ENCODE data around the gene PTGDS.
A peak's percentile ranks its signal among the peaks of the same experiment; 100 is the strongest.

Gene PTGDS

DNA sequence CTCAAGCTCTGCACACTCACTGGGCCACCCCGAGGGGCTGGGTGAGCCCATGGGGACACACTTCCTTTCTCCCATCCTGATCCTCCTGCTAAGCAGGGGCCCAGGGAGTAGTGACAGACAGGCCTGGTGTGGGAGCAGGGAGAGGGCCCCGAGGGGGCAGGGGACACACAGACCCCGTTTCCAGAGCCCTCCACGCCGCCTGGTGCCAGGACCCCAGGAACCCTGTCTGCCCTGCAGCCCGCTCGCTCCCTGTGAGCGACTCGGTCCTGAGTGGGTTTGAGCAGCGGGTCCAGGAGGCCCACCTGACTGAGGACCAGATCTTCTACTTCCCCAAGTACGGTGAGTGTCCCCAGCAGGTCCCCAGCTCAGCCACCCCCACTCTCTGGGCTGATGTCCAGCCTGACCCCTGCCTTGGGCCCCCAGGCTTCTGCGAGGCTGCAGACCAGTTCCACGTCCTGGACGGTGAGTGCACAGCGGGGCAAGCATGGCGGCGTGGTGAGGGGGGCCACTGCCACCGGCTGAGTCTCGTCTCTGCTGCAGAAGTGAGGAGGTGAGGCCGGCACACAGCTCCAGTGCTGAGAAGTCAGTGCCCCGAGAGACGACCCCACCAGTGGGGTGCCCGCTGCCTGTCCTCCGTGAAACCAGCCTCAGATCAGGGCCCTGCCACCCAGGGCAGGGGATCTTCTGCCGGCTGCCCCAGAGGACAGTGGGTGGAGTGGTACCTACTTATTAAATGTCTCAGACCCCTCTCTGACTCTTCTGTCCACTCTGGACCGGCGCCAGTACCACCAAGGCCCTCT lies 30.9 kb upstream of the PTGDS start:
- no peak for DNase-seq (ENCODE audit: low read depth)

DNA sequence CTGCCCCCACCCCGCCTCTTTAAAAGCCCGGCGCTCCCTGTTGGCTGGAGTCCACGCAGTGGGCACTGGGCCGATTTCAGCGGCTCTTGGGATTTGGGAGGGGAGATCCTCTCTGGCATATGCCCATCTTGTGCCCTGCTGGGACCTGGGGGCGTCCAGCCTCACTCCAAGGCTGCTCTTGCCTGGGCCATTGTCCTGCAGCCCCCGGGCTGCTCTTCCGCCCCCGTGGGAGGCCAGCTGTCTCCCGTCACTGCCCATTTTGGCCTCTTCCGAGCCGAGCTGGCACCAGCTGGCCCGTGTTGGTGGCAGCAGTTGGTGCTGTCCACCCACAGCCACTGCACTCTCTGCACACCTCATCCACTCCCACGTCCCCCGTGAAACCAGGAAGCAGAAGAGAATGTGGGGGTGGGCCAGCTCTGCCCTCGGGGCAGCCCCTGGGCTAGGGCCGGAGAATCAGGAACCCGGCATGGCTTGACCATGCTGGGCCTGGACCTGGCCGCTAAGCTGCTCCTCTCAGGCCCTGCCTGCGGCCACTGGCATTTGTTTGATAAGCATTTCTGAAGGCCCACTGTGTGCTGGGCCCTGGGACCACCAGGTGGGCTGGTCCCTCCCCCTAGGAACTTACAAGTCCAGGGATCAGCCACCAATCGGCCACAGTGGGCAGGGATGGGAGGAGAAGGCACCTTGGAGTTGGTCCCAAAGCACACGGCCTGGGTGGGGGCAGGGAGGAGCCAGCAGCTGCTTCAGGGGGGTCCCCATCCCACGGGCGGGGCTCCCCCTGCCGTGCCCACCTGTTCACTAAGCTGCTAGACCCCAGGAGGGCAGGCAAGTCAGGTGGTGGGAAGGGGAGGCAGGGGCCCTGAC lies 30.0 kb upstream of the PTGDS start:
- DNase-seq (ENCODE audit: low read depth): no peak

DNA sequence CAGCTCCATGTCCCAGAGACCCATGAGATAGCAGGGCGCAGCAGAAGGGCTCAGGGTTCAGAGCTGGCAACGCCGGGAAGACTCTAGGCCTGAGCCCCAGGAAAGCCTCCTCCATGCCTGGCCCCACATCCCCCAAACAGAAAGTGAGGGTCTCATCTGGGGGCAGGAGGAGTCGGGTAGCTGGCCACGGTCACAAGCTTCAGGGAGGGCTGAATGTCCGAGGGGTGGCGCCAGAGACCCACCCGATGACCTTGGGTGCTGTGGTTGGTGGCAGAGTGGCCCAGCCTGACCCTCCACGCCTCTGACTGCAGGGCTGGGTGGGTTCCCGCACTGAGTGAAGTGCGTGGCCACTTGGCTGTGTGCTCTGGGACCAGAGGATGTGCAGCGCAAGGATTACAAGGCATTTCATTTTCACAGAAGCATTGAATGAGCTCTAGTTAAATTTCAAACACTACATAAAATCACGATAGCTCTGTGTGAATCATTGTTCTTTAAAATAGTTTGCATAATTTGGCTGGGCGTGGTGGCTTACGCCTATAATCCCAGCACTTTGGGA lies 29.3 kb upstream of the PTGDS start:
- DNase-seq (ENCODE audit: low read depth): no peak

DNA sequence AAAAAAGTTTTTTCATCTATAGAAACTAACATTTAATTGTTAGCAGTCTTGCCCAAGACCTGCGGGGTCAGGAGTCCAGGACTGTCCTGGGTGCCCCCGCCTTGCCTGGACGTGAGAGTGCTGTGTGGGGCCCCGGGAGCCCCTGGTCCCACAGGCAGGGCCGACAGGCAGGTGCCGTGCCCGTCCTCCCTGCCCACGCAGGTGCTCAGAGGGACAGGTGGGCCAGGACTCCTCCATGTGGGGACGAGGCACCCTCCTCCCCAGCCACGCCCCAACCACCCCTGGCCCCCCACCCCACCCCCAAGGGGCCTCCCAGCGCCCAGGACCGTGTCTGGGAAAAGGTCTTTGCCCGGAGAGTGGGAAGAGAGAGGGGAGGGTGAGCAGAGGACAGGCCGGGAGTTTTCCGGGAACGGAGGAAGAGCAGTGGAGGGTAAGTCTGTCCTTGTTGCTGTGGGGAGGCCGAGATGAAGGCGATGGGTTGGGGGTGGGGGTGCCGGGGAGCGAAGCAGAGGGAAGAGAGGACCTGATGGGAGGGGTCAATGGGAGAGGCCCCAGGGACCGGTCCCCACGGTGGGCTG lies 28.0 kb upstream of the PTGDS start:
- no peak for DNase-seq (ENCODE audit: low read depth)

DNA sequence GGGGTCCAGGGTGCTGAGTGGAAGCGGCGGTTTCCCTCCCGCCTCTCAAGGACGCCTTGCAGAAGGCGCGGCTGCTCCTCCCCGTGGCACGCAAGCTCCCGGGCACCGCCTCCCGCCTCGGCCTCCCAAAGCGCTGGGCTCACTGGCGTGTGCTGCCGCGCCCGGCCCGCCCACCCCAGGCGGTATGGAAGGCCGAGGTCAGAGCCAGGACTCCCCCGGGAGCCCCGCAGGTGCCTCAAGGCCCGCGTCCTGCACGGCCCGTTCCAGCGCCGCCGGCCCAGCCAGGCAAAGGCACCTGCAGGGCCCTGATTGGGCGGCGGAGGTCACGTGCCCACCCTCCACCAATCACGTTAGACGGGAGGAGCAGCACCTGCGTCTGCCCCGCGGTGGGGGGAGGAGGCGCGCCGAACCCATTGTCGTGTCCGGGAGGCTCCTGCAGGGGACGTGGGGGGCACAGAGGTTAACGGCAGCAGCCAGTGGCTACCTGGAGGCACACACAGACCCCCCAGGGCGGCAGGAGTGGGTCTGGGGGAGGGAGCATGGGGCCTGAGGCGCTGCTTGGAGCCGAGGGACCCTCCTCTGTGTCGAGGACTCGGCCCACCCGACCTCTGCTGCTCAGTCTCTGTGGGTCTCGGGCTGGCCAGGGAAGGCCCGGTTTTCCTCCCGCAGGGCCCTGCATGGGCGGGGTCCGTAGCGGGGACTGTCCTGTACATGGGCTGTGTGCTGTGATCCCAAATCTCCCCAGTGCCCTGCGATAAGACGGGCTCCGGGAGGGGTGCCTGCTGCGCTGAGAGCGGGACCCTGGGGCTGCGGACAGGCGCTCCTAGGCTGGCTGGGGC lies 27.3 kb upstream of the PTGDS start:
- peak; percentile 95 for DNase-seq (ENCODE audit: low read depth)

DNA sequence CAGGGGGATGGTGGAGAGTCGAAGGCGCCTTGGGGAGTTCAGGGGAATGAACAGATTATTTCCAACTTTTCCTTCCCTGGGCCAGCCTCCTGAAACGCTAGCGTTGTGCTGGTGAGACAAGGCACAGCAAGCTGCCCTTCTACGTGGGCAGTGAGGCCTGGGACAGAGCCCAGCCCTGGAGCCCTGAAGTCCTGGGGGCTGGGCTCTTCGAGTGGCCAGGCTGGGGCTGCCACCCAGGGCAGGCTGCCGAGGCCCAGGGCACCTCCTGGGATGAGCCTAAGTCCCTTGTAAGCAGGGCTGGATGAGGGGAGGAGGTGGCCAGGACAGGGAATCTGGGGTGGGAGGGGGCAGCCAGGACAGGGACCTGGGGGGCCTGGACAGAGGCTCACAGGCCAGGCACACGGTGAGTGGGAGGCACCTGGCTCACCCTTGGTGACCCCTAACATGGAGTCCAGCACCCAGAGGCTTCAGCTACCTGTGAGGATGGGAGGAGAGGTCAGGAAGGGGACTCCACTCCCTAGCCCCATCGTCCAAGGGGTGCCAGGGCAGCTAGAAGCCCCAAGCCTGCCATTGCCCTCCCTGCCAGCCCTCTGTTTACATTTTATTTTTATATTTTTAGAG lies 26.5 kb upstream of the PTGDS start:
- no peak for DNase-seq (ENCODE audit: low read depth)

DNA sequence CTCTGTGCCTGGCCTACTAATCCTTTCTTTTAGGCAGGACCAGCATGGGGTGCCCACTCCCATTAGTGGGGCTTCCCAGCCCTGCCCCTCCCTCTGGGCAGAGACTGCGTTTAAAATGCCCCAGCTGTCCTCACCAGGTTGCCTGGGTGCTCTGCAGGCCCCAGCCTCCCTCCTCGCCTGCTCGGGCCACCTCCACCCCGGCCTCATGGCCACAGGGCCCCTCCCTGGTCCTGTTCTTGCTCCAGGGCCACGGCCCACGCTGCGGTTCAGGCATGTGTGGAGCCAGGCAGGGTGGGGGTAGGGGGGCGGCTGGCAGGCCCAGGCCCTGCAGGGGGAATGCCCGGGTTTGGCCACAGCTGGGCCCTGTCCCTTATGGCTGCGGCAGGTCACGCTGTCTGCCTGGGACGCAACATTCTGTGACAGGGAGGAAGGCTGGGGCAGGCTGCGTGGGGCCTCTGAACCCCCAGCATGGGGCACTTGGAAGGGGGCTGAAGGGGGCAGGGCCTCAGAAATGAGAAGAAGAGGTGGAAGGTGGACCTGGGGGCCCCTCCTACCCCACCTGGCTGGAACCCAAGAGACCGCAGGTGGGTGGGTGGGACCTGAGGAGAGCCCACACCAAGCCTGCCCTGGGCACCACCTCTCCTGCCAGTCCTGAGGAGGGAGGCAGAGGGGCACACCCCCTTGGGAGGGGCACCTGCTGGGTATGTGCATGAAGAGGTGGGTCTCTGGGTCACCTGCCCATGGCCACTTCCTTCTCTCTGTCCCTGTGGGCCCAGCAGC lies 25.6 kb upstream of the PTGDS start, which contains the start of gene LCN12:
Gene LCN12, plus strand, starts transcription at position 733 of the 780 bp plus-strand sequence. CDS start 55 bp downstream, outside the sequence.
- DNase-seq (ENCODE audit: low read depth): no peak

DNA sequence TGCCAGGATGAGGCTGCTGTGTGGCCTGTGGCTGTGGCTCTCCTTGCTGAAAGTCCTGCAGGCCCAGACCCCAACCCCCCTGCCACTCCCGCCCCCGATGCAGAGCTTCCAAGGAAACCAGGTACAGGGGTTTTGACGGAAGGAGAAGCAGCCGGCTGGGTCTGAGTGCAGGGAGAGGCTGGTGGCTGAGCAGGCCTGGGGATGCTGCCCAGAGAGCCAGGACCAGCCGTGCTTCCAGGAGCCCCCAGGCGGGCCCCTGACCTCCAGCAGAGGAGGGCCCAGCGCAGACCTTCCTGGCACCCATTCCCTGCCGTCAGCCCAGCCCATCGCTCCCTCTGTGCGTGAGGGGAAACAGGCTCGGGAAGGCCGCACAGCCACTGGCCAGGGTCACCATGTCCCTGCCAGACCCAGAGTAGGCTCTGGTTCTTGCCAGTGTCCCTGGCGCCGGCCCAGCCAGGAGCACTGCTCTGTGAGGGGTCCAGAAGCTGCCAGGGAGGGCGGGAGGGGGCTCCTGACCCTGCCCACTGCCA lies 24.9 kb upstream of the PTGDS start:
- DNase-seq (ENCODE audit: low read depth): no peak

DNA sequence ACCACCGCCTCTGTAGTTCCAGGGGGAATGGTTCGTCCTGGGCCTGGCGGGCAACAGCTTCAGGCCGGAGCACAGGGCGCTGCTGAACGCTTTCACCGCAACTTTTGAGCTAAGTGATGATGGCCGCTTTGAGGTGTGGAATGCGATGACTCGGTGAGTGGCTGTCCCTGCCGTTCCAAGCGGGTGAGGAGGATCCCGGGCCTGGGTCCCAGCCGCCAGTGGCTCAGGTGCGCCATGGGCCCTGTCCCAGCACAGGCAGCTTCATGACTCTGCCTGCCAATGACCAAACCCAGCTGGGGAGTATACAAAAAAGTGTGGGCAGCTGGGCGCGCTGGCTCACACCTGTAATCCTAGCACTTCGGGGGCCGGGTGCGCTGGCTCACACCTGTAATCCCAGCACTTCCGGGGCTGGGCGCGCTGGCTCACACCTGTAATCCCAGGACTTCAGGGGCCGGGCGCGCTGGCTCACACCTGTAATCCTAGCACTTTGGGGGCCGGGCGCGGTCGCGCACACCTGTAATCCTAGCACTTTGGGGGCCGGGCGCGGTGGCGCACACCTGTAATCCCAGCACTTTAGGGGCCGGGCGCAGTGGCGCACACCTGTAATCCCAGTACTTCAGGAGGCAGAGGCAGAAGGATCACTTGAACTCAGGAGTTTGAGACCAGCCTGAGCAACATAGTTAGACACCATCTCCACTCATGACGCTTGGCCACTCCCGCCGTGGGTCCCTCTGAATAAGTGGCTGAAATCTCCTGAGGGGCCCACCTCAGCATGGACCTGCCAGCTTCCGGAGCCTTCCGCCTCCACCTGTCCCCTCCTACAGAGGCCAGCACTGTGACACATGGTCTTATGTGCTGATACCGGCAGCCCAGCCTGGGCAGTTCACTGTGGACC lies 24.2 kb upstream of the PTGDS start:
- DNase-seq (ENCODE audit: low read depth): no peak

DNA sequence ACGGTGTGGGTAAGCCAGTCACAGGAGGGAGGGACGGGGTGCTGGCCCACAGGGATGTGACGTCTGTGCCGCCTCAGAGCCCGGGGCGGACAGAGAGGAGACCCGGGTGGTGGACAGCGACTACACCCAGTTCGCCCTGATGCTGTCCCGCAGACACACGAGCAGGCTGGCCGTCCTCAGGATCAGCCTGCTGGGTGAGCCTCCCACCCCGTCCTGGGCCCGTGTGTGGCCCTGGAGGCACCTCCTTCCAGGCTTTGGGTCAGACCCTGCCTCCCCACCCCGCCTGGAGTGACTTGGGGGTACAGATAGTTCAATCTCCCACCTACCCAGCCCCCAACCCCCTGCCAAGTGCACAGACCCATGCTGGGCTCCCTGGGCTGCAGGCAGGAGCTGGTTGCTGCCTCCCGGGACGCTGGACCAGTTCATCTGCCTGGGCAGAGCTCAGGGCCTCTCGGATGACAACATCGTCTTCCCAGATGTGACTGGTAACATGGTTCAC lies 23.5 kb upstream of the PTGDS start:
- DNase-seq (ENCODE audit: low read depth): no peak

DNA sequence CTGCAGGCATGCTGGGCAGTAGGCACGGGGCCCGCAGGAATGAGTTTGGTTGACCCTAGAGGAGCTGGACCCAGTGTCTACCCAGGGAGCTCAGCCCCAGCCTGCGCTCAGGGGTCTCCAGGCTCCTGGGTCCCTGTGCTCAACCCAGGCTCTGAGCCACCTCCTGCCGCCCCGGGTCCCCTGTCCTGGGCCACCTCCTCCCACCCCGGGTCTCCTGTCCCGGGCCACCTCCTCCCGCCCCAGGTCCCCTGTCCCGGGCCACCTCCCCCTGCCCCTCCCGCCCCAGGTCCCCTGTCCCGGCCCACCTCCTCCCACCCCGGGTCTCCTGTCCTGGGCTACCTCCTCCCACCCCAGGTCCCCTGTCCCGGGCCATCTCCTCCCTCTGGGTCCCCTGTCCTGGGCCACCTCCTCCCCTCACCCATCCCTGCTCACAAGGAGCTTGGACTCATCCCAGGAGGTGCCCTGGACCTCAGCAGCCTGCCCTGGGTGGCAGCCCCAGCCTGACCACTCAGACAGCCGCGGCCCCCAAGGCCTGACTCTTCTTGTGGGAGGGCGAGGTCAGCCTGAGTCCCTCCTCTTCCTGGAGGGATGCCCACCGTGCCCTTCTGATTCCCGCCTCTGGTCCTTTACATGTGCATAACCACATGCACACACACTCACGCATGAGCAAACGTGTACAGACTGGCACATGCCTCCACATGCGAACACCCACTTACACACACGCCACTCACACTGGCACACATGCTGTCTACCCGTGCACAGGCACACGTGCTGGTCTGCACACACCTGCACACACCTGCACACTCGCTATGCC lies 22.8 kb upstream of the PTGDS start:
- DNase-seq (ENCODE audit: low read depth): no peak

DNA sequence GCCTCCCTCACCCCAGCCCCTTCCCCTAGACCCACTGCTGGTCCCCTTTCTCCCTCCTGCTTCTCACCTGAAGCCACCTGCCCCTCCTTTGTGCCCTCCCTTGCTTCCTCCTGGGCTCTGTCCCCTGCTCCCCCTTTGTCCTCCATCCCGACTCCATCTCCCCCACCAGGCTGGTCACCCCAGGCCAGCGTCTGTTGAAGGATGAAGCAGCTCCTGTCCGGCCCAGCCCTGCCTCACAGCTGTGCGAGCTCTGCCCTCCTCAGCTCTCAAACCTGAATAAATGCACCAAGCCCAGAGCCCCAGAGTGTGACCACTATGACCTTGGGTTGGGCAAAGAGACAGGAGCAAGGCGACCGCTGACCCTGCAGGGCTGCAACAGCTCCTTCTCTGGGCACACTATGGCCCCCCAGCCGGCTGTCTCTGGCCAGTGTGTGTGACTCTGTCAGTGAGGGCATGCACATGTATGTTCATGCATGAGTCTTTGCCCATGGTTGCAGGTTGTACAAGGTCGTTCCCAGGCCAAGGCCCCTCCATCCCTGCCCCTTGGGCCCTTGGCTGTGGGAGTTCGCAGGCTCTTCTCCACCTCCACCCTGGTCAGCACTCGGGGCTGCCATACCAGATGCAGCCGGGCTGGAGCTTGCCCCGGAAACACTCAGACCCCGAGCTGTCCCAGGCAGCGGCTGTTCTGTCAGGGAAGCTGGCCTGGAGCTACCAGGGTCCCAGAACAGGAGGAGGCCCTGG lies 21.9 kb upstream of the PTGDS start:
- DNase-seq (ENCODE audit: low read depth): no peak

DNA sequence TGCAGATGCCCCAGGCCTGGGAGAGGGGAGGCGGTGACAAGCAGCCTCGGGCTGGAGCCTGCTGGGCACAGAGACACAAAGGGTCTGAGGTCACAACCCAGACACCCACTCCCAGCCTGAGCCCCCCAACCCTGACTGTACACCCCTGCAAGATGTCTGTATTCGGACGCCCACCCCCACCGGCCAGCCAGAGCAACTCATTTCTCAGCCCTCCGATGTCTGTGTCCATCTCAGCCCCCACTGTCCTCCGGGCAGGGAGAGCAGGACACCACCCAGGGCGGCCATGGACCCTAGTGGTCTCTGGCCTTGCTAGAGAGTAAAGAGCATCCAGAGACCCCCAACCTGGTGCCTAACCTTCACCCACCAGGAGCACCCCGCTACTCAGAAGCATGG lies 21.4 kb upstream of the PTGDS start:
- no peak for DNase-seq (ENCODE audit: low read depth)

DNA sequence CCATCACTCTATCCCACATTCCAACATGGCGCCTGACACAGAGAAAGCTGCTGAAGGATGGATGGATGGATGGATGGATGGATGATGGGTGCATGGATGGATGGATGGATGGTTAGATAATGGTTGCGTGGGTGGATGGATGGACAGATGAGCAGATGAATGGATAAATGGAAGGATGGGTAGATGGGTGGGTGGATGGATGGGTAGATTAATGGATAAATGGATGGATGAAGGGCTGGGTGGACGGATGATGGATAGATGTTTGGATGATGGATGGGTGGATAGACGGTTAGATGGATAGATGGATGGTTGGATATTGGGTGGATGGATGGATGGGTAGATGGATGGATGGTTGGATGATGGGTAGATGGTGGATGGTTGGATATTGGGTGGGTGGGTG lies 20.7 kb upstream of the PTGDS start:
- DNase-seq (ENCODE audit: low read depth): no peak

DNA sequence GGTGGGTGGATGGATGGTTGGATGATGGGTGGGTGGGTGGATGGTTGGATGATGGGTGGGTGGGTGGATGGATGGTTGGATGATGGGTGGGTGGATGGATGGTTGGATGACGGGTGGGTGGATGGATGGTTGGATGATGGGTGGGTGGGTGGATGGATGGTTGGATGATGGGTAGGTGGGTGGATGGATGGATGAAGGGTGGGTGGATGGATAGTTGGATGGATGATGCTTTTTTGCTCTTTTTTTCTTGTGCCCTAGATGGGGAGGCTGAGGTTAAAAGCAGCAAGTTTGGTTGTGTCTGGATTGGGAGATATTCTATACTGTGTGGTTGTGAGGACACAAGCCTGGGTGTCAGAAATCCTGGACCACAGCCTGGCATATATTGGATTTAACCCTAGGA lies 19.8 kb upstream of the PTGDS start:
- no peak for DNase-seq (ENCODE audit: low read depth)

DNA sequence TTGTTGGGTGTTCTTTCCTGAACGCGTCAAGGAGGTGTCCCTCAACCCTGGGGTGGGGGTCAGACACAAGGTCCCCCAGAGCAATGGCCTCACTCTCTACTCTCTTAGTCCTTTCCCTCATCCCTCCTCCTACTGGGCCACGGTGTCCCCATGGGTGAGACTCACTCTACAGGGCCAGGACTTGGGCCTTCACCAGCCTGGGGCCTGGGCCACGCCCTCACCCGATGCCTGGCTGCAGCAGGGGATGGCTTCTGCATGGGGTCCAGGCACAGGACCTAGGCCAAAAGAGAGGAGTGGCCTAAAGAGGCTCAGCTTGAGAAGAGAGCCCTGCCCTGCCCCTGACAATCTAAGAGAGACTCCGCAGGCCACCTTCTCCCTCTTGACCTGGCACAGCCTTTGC lies 19.4 kb upstream of the PTGDS start:
- DNase-seq (ENCODE audit: low read depth): no peak

DNA sequence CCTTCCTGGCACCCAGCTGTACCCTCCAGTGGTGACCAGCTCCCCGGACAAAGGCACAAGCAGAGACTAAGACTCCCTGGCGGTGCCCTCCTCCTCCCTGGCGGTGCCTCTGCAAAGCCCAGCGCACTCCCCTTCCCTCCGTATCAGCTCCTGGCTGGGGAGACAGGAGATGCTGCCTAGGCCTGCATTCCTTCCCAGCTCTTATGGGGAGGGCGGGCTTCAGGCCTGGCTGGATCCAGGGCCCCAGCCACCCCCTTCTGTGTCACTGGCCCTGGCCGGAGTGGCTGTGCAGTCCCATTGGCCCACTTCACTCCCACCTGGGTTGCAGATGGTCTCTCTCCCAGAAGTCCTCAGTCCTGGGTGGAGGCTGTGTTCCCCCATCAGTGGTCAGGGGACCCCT lies 18.8 kb upstream of the PTGDS start:
- no peak for DNase-seq (ENCODE audit: low read depth)
